Cardiac muscle cell (in vitro differentiated cells and primary cell): ENCODE results near the gene CFAP221. TPM values are rescaled to one million over a fixed set of nuclear protein-coding genes. Genes with fewer than 3 reads are reported as not detected.

Source experiments
- DNase-seq, 2 donors: peaks; one replicate each; pipeline versions ENCODE4 v3.0.0 to v3.0.0-alpha.2; 2010 to 2017; ENCODE audit warnings: low read depth in 1 of 2, low spot score in 1 of 2
- H3K27ac ChIP-seq: fragments of 200-600 bp; sonication (generic); 2 replicates; pipeline ENCODE4 v1.5.1; 2016
- H3K27me3 ChIP-seq: fragments of 200-600 bp; sonication (generic); 2 replicates; pipeline ENCODE4 v1.6.0; 2016; ENCODE audit warnings: control low read depth
- H3K36me3 ChIP-seq: fragments of 200-600 bp; sonication (generic); 2 replicates; pipeline ENCODE4 v1.5.1; 2016; ENCODE audit warnings: control low read depth
- H3K4me1 ChIP-seq: fragments of 200-600 bp; sonication (generic); 2 replicates; pipeline ENCODE4 v1.8.1; 2017; ENCODE audit warnings: low read depth, mild to moderate bottlenecking, mixed run types
- H3K4me3 ChIP-seq: fragments of 200-600 bp; sonication (generic); 2 replicates; pipeline ENCODE4 v1.5.1; 2016; ENCODE audit warnings: mild to moderate bottlenecking
- H3K9me3 ChIP-seq: fragments of 200-600 bp; sonication (generic); 2 replicates; pipeline ENCODE4 v1.5.1; 2017; ENCODE audit warnings: low read depth, mild to moderate bottlenecking, control low read depth
- CTCF ChIP-seq: IDR thresholded peaks from 2 replicates; pipeline ENCODE4 v1.5.1; 2012; ENCODE audit warnings: low read depth, mild to moderate bottlenecking, low read length
- polyA plus RNA-seq: library from polyadenylated mRNA; unstranded; fragments of >200 nt; fragmentation: Nextera tagmentation; extraction: Ambion mirVana; gene quantifications from 2 replicates; pipeline ENCODE4 v1.2.1, GENCODE V29; 2016
- total RNA-seq: library from RNA; depleted of rRNA; stranded (reverse); fragments of >200 nt; gene quantifications from 2 replicates; pipeline ENCODE4 v1.2.3, GENCODE V29; 2016

CFAP221 gene
- total and polyA plus RNA-seq, 2 experiments from 2014 or later: 12.9 to 13.6 TPM

- Histone ChIP-seq H3K4me3 (no peak overlapping the region), H3K27ac (no peak overlapping the region), H3K9me3 (no peaks in the 10 kb centered on the region), H3K4me1 (no peaks in the 10 kb centered on the region), H3K36me3 (peaks cover 3% of the 10 kb centered on the region), H3K27me3 (no peaks in the 10 kb centered on the region)
- no peak for TF ChIP-seq CTCF
- no peak for DNase-seq
These were observed 138.9 kb downstream of the CFAP221 start for GRCh38 chr2:119683074-119683712.

- Histone ChIP-seq H3K36me3 (peaks cover 3% of the 10 kb centered on the region), H3K27ac (no peak overlapping the region), H3K9me3 (no peaks in the 10 kb centered on the region), H3K4me3 (no peak overlapping the region), H3K27me3 (no peaks in the 10 kb centered on the region), H3K4me1 (no peaks in the 10 kb centered on the region)
- no peak for TF ChIP-seq CTCF
- peak in 1 of 2 donors; percentile 24 for DNase-seq
These were observed 139.6 kb downstream of the CFAP221 start for GRCh38 chr2:119683713-119684443.

GRCh38 chr2:119684518-119684917, 140.3 kb downstream of the CFAP221 start:
- TF ChIP-seq CTCF: no peak
- H3K27ac ChIP-seq: no peak overlapping the region
- DNase-seq: no peak

GRCh38 chr2:119688616-119689015, 144.4 kb downstream of the CFAP221 start:
- Histone ChIP-seq H3K27me3 (no peaks in the 10 kb centered on the region), H3K9me3 (no peaks in the 10 kb centered on the region), H3K4me1 (no peaks in the 10 kb centered on the region), H3K27ac (no peak overlapping the region), H3K36me3 (peaks cover 3% of the 10 kb centered on the region), H3K4me3 (no peak overlapping the region)
- TF ChIP-seq CTCF: no peak
- no peak for DNase-seq

More at GRCh38 chr2:119684518-119684917, 140.3 kb downstream of the CFAP221 start:
- H3K36me3 ChIP-seq: peaks cover 3% of the 10 kb centered on the region
- H3K4me1 ChIP-seq: no peaks in the 10 kb centered on the region
- H3K4me3 ChIP-seq: no peak overlapping the region
- H3K27me3 ChIP-seq: no peaks in the 10 kb centered on the region
- no peaks in the 10 kb centered on the region for H3K9me3 ChIP-seq

- Histone ChIP-seq H3K36me3 (peaks cover 3% of the 10 kb centered on the region), H3K27me3 (no peaks in the 10 kb centered on the region), H3K4me1 (no peaks in the 10 kb centered on the region), H3K9me3 (no peaks in the 10 kb centered on the region), H3K4me3 (no peak overlapping the region), H3K27ac (no peak overlapping the region)
- no peak for DNase-seq
- TF ChIP-seq CTCF: no peak
These were observed 145.0 kb downstream of the CFAP221 start for GRCh38 chr2:119689218-119689617.
